GM15510 (cell line): ENCODE data around the gene TMEM92.

Experiments
- POLR2A ChIP-seq: IDR thresholded peaks from 3 replicates; pipeline ENCODE4 v1.6.1; 2011; ENCODE audit warnings: borderline replicate concordance; ENCODE audit not compliant: insufficient read length; ENCODE audit errors: extremely low read depth

The TMEM92 gene

DNA sequence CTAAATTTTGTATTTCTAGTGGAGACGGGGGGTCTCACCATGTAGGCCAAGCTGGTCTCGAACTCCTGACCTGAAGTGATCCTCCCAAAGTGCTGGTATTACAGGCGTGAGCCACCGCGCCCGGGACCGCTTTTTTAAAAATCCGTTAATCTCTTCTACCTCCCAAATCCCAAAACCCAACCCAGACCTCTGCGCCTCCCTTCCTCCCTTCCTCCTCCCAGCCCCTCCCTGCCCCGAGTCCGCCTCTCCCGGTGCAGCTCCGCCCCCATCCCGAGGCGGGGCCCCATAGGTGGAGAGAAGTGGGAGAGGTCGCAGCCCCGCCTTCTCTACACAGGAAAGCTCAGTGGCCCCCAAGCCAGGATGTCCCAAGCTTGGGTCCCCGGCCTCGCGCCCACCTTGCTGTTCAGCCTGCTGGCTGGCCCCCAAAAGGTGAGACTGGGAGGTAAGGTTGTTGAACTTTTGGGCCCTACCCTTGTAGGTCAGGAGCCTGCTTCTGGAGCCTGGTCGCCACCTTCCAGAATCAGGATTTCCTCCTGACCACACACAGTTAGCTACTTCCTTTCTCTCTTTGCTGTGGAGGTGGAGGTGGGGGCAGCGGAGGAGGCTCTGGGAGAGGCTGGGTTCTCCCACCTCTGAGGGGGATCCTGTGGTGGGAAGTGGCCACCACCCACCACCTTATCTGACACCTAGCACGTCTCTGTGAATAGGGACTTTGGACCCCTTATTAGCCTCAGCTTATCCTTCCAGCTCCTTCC, at the start of gene TMEM92:
TSS of gene TMEM92 (plus strand) at position 325 of the 755 bp plus-strand sequence. CDS start at position 361, 36 bp downstream.
- no peak for TF ChIP-seq POLR2A

GRCh38 chr17:50225701-50226240, 48.5 kb upstream of the TMEM92 start:
- no peak for TF ChIP-seq POLR2A

GRCh38 chr17:50234581-50234980, 39.7 kb upstream of the TMEM92 start:
- no peak for TF ChIP-seq POLR2A

DNA sequence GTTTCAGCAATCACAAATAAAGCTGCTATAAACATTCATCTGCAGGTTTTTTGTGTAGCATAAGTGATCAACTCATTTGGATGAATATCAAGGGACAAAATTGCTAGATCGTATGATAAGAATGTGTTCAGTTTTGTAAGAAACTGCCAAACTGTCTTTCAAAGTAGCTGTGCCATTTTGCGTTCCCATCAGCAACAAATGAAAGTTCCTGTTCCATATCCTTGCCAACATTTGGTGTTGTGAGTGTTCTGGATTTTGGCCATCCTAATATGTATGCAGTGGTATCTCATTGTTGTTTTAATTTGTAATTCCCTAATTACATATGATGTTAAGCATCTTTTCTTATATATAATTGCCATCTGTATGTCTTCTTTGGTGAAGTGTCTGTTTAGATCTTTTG, 36.4 kb upstream of the TMEM92 start:
- no peak for TF ChIP-seq POLR2A

DNA sequence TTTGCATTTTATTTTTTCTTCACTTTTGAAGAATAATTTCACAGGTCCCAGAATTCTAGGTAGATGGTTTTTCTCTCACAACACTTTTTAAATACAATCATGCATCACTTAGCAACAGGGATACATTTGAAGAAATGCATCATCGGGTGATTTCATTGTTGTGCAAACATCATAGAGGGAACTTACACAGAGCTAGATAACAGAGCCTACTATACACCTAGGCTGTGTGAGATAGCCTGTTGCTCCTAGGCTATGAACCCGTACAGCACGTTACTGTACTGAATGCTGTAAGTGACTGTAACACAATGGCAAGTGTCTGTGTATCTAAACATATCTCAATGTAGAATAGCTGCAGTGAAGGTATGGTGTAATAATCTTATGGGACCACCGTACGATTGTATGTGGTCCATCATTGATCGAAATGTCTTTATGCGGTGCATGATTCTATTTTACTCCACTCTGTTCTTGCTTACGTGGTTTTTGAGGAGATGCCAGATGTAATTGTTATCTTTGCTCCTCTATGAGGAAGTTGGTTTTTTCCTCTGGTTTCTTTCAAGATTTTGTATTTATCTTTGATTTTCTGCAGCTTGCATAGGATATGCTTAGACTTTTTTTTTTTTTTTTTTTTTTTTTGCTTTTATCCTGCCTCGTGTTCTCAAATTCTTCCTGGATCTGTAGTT, 35.5 kb upstream of the TMEM92 start:
- no peak for TF ChIP-seq POLR2A

- TF ChIP-seq POLR2A, result no peak
These were observed 34.3 kb upstream of the TMEM92 start for GRCh38 chr17:50239937-50240336.

- no peak for TF ChIP-seq POLR2A
These were observed 33.4 kb upstream of the TMEM92 start for GRCh38 chr17:50240851-50241250.

DNA sequence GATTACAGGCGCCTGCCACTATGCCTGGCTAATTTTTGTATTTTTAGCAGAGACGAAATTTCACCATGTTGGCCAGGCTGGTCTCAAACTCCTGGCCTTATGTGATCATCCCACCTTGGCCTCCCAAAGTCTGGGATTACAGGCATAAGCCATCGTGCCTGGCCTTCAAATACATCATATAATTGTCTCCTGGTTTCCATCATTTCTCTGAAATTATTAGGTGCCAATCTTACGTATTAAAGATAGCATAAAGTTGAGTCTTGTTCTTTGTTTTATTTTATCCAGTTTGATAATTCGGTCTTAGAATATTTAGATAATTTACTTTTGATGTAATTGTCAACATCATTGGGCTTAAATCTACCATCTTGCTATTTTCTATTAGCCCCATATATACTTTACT, 32.8 kb upstream of the TMEM92 start:
- TF ChIP-seq POLR2A, result no peak

DNA sequence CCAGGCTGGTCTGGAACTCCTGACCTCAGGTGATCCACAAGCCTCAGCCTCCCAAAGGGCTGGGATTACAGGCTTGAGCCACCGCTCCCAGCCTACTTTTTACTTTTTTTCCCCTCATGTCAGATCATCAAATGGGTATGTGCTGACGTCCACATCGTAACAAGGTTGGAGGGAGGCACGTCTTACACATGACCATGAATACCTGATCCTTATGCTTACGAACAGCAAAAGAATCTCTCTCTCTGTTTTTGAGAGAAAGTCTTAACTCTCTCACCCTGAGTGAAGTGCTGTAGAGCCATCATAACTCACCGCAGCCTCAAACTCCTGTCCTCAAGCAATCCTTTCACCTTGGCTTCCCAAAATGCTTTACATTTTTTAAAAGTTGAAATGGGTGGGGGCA, 29.5 kb upstream of the TMEM92 start:
- TF ChIP-seq POLR2A, result no peak

DNA sequence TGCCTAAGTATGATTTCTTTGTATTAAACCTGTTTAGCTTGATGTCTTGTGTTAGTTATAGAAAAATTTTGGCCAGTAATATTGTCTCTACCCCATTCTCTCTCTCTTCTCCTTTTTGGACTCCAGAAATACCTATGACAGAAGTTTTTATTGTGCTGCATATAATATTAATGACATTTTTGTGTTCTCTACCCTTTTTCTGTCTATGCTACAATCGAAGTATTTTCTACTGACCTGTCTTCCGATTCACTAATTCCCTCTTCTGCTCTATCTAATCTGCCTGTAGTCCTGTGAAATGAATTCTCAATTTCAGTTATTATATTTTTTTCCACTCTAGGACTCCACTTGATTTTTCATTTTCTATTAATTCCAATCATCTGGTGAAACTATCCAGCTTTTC, 26.0 kb upstream of the TMEM92 start:
- TF ChIP-seq POLR2A, result no peak

DNA sequence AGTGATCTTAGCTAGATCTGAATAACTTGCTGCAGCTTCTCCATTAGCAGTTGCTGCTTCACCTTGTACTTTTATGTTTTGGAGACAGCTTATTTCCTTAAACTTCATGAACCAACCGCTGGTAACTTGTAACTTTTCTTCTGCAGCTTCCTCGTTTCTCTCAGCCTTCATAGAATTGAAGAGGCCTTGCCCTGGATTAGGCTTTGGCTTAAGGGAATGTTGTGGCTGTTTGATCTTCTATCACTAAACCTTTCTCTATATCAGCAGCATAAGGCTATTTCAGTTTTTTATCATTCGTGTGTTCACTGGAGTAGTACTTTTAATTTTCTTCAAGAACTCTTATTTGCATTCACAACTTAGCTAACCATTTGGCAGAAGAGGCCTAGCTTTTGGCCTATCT, 21.5 kb upstream of the TMEM92 start:
- TF ChIP-seq POLR2A, result no peak

DNA sequence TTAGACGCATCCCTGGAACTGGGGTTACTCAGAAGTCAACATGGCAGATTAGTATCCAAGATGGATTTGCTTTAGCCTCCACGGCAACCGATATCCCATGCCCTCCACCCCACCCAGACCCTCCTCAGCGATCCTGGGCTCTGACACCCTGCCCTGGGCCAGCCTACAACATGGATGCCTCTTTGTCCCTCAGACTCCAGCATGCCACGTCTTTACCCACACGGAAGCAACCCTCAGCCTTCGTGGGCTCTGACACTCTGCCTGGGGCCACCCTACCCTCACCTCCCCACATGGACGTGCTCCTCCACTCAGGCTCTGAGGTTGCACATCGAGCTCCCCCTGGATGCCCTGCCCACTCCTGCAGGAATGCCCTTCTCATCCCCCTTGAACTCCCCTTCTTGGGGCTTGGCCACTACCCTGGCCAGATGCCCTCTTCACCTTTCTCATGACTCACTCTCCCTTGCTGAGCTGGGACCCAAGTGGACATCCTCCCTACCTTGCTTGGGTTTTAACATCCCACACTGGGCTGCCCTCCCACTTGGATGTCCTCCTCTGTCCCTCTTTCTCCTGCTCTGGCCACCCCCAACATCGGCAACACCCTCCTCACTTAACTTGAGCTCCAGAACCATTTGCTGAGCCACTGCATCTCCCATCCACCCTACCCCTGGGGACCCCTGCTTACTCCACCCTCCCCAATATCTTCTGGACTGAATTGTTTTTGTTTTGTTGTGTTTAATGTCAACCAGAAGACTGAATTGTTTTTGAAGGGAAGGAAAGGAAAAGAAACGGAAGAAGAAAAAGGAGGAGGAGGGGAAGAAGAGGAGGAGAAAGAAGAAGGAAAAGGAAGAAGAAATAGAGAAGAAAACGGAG, 18.3 kb upstream of the TMEM92 start:
- TF ChIP-seq POLR2A, result no peak

DNA sequence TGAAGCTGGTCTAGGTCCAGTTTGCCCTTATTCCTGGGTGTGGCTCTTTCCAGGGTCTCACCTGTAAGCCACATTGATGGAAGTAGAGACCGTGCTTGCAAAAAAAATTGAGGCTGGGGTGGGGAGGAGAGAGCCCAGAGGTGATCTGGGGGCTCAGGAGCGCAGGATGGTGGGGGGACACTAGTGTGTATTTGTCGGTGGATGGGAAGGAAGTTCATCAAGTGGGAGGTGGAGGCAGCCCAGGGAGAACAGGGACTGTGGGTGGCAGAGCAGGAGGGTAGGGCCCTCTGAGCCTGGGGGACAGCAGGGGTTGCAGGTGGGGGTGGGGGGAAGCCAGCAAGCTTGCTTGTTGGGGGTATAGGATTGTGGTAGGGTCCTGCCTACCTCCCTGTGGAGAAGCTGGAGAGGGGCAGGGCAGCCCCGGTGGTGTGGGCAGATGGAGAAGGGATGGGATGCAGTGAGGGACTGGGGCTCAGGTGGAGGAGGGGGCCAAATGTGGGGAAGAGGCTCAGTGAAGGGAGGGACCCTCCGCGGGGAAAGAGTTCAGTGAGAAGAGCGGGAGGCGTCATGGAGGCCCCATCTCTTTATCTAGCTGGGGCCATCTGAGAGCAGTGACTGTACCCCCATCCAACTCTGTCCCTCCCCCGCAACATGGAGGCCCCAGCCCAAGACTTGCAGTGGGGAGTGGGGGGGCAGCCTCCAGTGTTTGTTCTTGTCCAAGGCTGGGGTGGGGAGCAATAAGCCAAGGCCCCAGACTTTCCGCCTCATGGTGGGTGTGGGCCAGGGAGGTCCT, 17.2 kb upstream of the TMEM92 start:
- no peak for TF ChIP-seq POLR2A

GRCh38 chr17:50257676-50258224, 16.5 kb upstream of the TMEM92 start:
- TF ChIP-seq POLR2A, result no peak
